Right kidney (tissue), 1 donor: ENCODE measurements around the gene KCND3.

Experiments
- DNase-seq: peaks from one replicate; pipeline ENCODE4 v3.0.0-alpha.2; 2016

Gene KCND3

GRCh38 chr1:111739925-111740765, 249.3 kb downstream of the KCND3 start:
- DNase-seq: peak; percentile 76

DNA sequence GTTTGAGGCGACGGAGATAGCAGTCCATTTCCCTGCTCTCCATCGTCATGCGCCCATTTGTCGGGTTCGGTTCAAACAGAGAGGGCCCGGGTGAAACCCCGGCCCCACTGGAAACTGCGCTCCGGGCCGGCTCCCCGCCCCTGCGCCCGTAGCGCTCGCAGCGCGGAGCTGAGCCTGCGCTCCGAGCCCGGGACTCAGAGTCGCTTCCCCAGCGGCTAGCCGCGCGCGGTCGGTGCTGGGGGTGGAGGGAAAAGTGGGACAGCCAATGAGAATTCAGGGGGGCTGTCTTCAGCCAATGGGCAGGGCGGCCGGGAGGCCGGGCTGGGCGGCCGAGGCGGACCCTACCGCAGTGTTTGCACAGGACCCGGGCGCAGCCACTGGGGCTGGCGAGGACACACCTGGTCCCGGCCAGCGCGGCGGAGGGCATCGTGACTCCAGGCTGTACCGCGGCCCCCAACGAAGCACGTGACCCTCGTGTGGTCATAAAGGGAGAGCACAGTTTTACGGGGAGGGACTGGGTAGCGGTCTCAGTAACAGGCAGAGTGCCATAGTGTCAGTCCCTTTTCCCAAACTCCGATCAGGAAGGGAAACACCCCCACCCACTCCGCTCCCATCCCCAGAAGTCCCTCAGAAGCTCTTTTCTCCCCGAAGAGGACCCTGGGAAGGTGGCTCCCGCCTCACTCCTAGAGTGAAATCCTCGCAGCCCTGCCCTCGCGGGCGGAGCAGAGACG, 250.1 kb downstream of the KCND3 start, which contains the start of gene INKA2:
TSS of gene INKA2 (minus strand) at position 202 of the 731 bp plus-strand sequence. CDS start at position 49, 153 bp downstream.
- DNase-seq: peak; percentile 91

DNA sequence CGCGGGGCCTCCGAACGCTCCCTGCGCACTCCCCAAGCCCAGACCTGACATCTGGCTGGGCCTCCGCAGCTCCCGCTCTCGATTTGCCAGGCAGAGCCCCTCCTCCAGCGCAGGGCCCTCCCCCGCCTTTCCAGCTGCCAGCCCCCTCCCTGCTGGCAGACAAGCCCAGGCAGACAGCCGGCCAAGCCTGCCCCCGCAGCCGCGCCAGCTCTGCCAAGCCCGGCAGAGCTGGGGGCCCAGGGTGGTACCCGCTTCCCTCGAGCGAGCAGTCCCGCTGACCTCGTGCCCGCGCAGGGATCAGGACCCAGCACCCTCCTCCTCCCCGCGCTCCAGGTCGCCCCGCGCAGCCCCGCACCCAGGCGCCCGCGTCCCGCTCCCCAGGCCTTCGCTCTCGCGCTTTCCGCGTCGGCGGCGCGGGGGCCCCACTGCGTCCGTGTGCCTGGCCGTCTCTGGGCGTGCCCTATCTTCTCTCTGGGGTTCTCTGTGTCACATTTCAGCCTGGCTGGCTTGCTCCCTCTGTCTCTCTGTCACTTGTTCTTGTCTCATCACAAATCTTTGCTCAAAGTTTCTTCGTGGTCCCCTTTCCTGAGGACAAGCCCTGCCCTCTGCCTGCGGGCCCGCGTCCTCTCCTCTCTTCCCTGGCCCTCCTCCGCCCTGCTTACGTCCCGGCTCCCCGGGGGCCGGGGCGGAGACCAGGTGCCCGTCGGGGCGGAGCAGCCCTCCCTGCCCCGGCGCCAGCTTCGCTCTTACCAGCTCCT, 250.9 kb downstream of the KCND3 start:
- DNase-seq: peak; percentile 94

GRCh38 chr1:111738133-111738435, 251.4 kb downstream of the KCND3 start:
- DNase-seq: peak; percentile 58

- DNase-seq: no peak
Observed at GRCh38 chr1:111737216-111738132, 252.0 kb downstream of the KCND3 start.

DNA sequence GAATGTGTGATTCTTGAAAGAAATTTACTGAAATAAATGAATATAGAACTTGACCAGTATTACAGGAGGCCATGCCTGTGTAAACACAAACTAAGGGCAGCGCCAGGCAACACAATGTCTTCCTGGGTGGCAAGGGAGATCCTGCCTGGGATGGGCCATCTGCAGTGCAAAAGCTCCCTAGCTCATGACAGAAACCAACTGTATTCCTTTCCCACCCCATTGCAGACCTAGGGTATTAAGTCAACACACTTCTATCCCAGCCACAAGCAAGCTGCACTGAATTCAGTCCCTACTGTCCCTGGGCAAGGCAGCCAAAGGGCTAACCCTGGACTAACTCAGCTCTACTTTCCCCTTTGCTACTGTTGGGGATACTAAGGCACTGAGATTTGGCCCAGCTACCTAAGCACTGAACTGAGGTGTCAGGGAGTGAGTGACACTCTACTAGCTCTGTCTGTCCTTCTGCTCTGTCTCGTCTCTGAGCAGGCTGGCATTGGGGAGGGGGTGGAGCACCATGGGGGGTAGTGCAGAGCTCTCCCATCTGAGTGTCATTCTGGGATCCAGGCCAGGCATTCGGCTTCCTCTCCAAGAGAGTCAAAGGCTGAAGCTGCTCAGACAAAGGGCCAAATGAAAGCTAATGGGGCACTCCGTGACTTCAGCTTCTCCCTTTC, 252.8 kb downstream of the KCND3 start:
- DNase-seq: no peak

GRCh38 chr1:111735858-111736544, 253.5 kb downstream of the KCND3 start:
- DNase-seq: peak; percentile 37

GRCh38 chr1:111735321-111735720, 254.1 kb downstream of the KCND3 start:
- no peak for DNase-seq

- DNase-seq: no peak
Observed at GRCh38 chr1:111734856-111735255, 254.6 kb downstream of the KCND3 start.

- no peak for DNase-seq
Observed at GRCh38 chr1:111734426-111734825, 255.0 kb downstream of the KCND3 start.

GRCh38 chr1:111733992-111734341, 255.5 kb downstream of the KCND3 start:
- DNase-seq: no peak

DNA sequence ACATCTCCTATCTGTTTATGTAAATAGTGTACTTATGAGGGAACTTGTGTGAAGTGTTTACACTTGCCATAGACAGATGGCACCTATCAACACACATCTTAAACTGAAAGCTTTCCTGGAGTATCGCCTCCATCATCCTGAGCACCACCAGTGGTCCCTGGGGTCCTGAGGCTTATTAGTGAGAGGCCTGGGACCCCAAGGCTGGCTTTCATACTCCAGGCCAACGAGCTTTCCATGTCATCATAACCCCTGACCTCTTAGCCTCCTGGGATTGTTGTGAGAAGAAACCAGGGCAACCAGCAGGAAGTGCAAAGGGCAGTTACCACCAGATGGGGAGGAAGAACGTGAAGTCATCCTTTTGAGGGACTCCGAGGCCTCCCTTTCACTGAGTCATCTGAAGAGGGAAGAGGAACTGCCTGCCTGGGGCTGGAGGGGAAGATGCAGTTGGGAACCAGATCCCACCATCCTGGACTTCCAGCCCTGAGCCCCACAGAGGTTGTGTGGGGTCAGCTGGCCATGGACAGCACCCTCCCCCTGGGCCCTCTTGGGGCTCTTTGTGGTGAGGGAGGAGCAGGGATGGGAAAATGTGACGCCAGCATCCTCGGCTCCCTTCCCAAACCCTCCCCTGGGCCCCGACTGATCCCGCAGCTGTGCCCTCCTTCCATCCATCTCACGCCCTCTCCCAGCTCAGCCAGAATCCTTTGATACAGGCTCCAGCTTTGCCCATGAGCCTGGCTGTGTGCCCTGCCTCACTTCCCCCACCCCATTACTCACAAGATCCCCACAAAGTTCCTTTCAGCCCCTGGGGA, 256.1 kb downstream of the KCND3 start:
- no peak for DNase-seq

DNA sequence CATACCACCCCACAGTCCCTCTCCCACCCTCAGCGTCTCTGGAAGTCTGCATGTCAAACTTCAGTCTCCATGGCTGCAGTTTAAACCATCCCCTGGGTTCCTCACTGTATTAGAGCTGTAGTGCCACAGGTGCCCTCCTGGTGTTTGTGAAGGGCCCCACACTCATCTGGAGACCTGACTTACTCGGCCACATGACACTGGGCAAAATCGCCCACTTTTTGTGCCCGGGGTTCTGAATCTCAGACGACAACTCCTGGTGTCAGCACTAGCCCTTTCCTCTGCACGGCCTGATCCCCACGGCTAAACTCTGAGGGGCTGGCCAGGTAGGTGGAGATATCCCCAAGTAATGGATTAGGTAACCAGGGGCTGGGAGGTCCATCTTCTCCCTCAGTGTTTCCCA, 256.8 kb downstream of the KCND3 start:
- no peak for DNase-seq

- DNase-seq: no peak
Observed at GRCh38 chr1:111731956-111732355, 257.5 kb downstream of the KCND3 start.

GRCh38 chr1:111730706-111731105, 258.8 kb downstream of the KCND3 start:
- no peak for DNase-seq

DNA sequence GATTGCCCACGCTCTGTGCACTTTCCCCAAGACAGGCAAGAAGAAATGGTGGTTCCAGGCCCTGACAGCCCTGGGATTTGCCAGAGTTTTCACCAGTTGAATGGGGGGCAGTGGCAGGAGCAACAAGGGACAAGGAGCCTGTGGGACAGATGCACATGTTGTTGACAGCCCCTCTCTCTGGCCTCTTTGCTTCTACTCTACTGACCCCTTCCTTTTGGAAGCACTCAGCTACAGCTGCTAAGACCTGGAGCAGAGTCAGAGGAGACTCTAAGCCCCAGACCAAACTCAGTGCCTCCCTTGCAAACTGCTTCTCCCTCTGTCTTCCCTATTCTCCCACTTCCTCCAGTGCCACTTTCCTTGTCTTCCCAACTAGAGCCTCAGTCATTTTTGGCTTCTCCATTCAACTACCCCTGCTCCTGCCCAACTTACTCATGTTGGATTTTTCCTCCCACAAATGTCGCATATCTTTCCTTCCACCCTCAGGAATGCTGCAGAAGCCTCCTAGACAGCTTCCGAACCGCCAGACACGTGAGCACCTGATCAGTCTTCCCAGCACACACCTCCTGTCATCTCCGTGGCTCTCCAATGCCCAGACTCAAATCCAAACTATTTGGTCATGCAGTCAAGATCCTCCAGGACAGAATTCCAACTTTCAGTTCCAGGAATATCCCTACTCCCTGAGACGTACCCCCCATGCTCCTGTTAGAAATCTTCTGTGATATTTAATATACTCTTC, 259.4 kb downstream of the KCND3 start:
- DNase-seq: no peak

- DNase-seq: no peak
Observed at GRCh38 chr1:111729271-111729921, 260.1 kb downstream of the KCND3 start.

GRCh38 chr1:111727056-111727455, 262.4 kb downstream of the KCND3 start:
- DNase-seq: no peak

GRCh38 chr1:111725192-111725591, 264.3 kb downstream of the KCND3 start:
- DNase-seq: no peak
